H9 (cell line): ENCODE measurements around the gene DOCK2. TPM values are rescaled to one million over a fixed set of nuclear protein-coding genes. Genes with fewer than 3 reads are reported as not detected.

Source experiments
- DNase-seq: peaks from one replicate; pipeline ENCODE4 v3.0.0-alpha.2; 2017
- H2AFZ ChIP-seq: one replicate; pipeline ENCODE4 v1.6.1; 2013; ENCODE audit warnings: mild to moderate bottlenecking, low read length, control low read depth, moderate library complexity
- H2AK5ac ChIP-seq: 2 replicates; pipeline ENCODE4 v1.6.1; 2013; ENCODE audit warnings: low read length, control low read depth, mixed read lengths; ENCODE audit not compliant: insufficient read length
- H2BK120ac ChIP-seq: one replicate; pipeline ENCODE4 v1.6.1; 2013; ENCODE audit warnings: low read depth, mild to moderate bottlenecking, low read length, control low read depth, inconsistent platforms; ENCODE audit not compliant: poor library complexity, severe bottlenecking
- H2BK12ac ChIP-seq: 2 replicates; pipeline ENCODE4 v1.6.1; 2013; ENCODE audit warnings: low read length, control low read depth, mixed read lengths, low read depth; ENCODE audit not compliant: insufficient read length
- H2BK15ac ChIP-seq: 2 replicates; pipeline ENCODE4 v1.6.1; 2013; ENCODE audit warnings: low read depth, low read length, control low read depth
- H2BK20ac ChIP-seq: one replicate; pipeline ENCODE4 v1.6.1; 2013; ENCODE audit warnings: low read depth, mild to moderate bottlenecking, low read length, control low read depth, inconsistent platforms; ENCODE audit not compliant: poor library complexity, severe bottlenecking
- H2BK5ac ChIP-seq: 2 replicates; pipeline ENCODE4 v1.6.1; 2013; ENCODE audit warnings: low read length, control low read depth, mixed read lengths; ENCODE audit not compliant: insufficient read length
- H3K14ac ChIP-seq: 2 replicates; pipeline ENCODE4 v1.6.1; 2013; ENCODE audit warnings: low read length, control low read depth; ENCODE audit not compliant: insufficient read depth
- H3K18ac ChIP-seq: 2 replicates; pipeline ENCODE4 v1.6.1; 2013; ENCODE audit warnings: low read depth, mild to moderate bottlenecking, mixed read lengths, low read length, control low read depth; ENCODE audit not compliant: insufficient read length
- H3K23ac ChIP-seq: 2 replicates; pipeline ENCODE4 v1.6.1; 2013; ENCODE audit warnings: low read length, control low read depth, mixed read lengths, low read depth; ENCODE audit not compliant: insufficient read length
- H3K23me2 ChIP-seq: 2 replicates; pipeline ENCODE4 v1.6.1; 2013; ENCODE audit warnings: low read depth, mild to moderate bottlenecking, mixed read lengths, low read length, control low read depth; ENCODE audit not compliant: insufficient read length, poor library complexity, severe bottlenecking
- H3K27ac ChIP-seq: 2 replicates; pipeline ENCODE4 v1.5.1; 2013; ENCODE audit warnings: low read length, control low read depth, mixed read lengths, low read depth; ENCODE audit not compliant: insufficient read length
- H3K27me3 ChIP-seq: 2 replicates; pipeline ENCODE4 v1.6.1; 2013; ENCODE audit warnings: low read length, control low read depth, inconsistent platforms; ENCODE audit not compliant: insufficient read depth
- H3K4ac ChIP-seq: 2 replicates; pipeline ENCODE4 v1.6.1; 2013; ENCODE audit warnings: low read depth, mild to moderate bottlenecking, control low read depth, inconsistent platforms, low read length, moderate library complexity
- H3K4me1 ChIP-seq: 2 replicates; pipeline ENCODE4 v1.6.1; 2013; ENCODE audit warnings: low read length, control low read depth, inconsistent platforms; ENCODE audit not compliant: insufficient read depth
- H3K4me2 ChIP-seq: 2 replicates; pipeline ENCODE4 v1.6.1; 2013; ENCODE audit warnings: low read length, control low read depth, mixed read lengths; ENCODE audit not compliant: insufficient read length, insufficient read depth
- H3K56ac ChIP-seq: 2 replicates; pipeline ENCODE4 v1.6.1; 2013; ENCODE audit warnings: low read depth, mild to moderate bottlenecking, mixed read lengths, low read length, control low read depth; ENCODE audit not compliant: insufficient read length
- H3K79me1 ChIP-seq: 2 replicates; pipeline ENCODE4 v1.6.1; 2013; ENCODE audit warnings: low read depth, mild to moderate bottlenecking, moderate library complexity, low read length, control low read depth, inconsistent platforms; ENCODE audit not compliant: insufficient read depth, poor library complexity, severe bottlenecking
- H3K79me2 ChIP-seq: 2 replicates; pipeline ENCODE4 v1.6.1; 2013; ENCODE audit warnings: low read length, control low read depth, inconsistent platforms; ENCODE audit not compliant: insufficient read depth
- H3K9ac ChIP-seq: 2 replicates; pipeline ENCODE4 v1.6.1; 2013; ENCODE audit warnings: low read length, control low read depth, mixed read lengths; ENCODE audit not compliant: insufficient read length; ENCODE audit errors: extremely low read depth
- H3K9me3 ChIP-seq: one replicate; pipeline ENCODE4 v1.6.1; 2013; ENCODE audit warnings: low read depth, low read length, inconsistent platforms; ENCODE audit not compliant: control insufficient read depth
- H3T11ph ChIP-seq: one replicate; pipeline ENCODE4 v1.6.1; 2013; ENCODE audit warnings: mild to moderate bottlenecking, low read length, control low read depth, inconsistent platforms
- H4K20me1 ChIP-seq: one replicate; pipeline ENCODE4 v1.6.1; 2013; ENCODE audit not compliant: control insufficient read depth, insufficient read length, insufficient read depth
- H4K5ac ChIP-seq: 2 replicates; pipeline ENCODE4 v1.6.1; 2013; ENCODE audit warnings: low read depth, mild to moderate bottlenecking, mixed read lengths, low read length, control low read depth; ENCODE audit not compliant: insufficient read length
- H4K8ac ChIP-seq: replicated peaks from 2 replicates; pipeline ENCODE4 v1.6.1; 2013; ENCODE audit warnings: low read length, control low read depth, mixed read lengths, low read depth; ENCODE audit not compliant: insufficient read length
- H4K91ac ChIP-seq: 2 replicates; pipeline ENCODE4 v1.6.1; 2013; ENCODE audit warnings: low read depth, mild to moderate bottlenecking, moderate library complexity, mixed read lengths, low read length, control low read depth; ENCODE audit not compliant: insufficient read length
- H3K27ac Mint-ChIP-seq, 3 experiments: 2 replicates in 2 of 3; 3 replicates in 1 of 3; pipeline ENCODE4 v1.8.0; 2020 to 2021; ENCODE audit warnings: mixed read lengths in 3 of 3, mild to moderate bottlenecking in 1 of 3, moderate library complexity in 1 of 3
- H3K27me3 Mint-ChIP-seq: 2 replicates; pipeline ENCODE4 v1.8.0; 2021; ENCODE audit warnings: low read depth, mild to moderate bottlenecking, moderate library complexity, mixed read lengths
- H3K36me3 Mint-ChIP-seq, 3 experiments: 2 replicates in 2 of 3; 3 replicates in 1 of 3; pipeline ENCODE4 v1.8.0; 2020 to 2021; ENCODE audit warnings: low read depth in 3 of 3, mixed read lengths in 3 of 3; ENCODE audit not compliant: insufficient read depth in 1 of 3
- H3K4me1 Mint-ChIP-seq, 2 experiments: 2 replicates each; pipeline ENCODE4 v1.8.0; 2020; ENCODE audit warnings: mixed read lengths in 2 of 2
- H3K4me3 Mint-ChIP-seq, 2 experiments: 2 replicates in 1 of 2; 3 replicates in 1 of 2; pipeline ENCODE4 v1.8.0; 2020 to 2021; ENCODE audit warnings: mild to moderate bottlenecking in 2 of 2, mixed read lengths in 2 of 2, moderate library complexity in 1 of 2
- H3K9me3 Mint-ChIP-seq, 2 experiments: 2 replicates in 1 of 2; 3 replicates in 1 of 2; pipeline ENCODE4 v1.8.0; 2020; ENCODE audit warnings: mild to moderate bottlenecking in 2 of 2, mixed read lengths in 2 of 2, moderate library complexity in 1 of 2
- WGBS: extraction: QIAGEN DNeasy Blood & Tissue Kit; methylation state at CpG from one replicate; pipeline ENCODE4 v1.1.7; 2013; ENCODE audit warnings: missing lambda C conversion rate, low lambda C conversion rate, mixed read lengths; ENCODE audit not compliant: insufficient read length; ENCODE audit errors: extremely low coverage; 5-methylcytosine and 5-hydroxymethylcytosine counted together
- total RNA-seq: library from RNA; stranded (reverse); gene quantifications from 2 replicates; pipeline ENCODE4 v1.2.1, GENCODE V29; 2021
- TF ChIP-seq, protein P1 (sequence below): fragments of 200-600 bp; sonication (generic); conservative IDR thresholded peaks from 3 replicates; pipeline ENCODE4 v1.8.0; 2021; ENCODE audit warnings: antibody characterized with exemption, mild to moderate bottlenecking

Gene DOCK2
- total RNA-seq, 1 experiment from 2014 or later, result 7.8 TPM

- no peak overlapping the region for H3K14ac ChIP-seq
- TF ChIP-seq, protein P1, sequence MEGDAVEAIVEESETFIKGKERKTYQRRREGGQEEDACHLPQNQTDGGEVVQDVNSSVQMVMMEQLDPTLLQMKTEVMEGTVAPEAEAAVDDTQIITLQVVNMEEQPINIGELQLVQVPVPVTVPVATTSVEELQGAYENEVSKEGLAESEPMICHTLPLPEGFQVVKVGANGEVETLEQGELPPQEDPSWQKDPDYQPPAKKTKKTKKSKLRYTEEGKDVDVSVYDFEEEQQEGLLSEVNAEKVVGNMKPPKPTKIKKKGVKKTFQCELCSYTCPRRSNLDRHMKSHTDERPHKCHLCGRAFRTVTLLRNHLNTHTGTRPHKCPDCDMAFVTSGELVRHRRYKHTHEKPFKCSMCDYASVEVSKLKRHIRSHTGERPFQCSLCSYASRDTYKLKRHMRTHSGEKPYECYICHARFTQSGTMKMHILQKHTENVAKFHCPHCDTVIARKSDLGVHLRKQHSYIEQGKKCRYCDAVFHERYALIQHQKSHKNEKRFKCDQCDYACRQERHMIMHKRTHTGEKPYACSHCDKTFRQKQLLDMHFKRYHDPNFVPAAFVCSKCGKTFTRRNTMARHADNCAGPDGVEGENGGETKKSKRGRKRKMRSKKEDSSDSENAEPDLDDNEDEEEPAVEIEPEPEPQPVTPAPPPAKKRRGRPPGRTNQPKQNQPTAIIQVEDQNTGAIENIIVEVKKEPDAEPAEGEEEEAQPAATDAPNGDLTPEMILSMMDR, result no peak
- Mint-ChIP-seq H3K9me3 (no peaks in the 10 kb centered on the region), H3K36me3 (no peaks in the 10 kb centered on the region), H3K4me3 (no peak overlapping the region), H3K27me3 (no peaks in the 10 kb centered on the region), H3K27ac (no peak overlapping the region), H3K4me1 (peaks cover 6 to 17% of the 10 kb centered on the region in 2 experiments; a peak in 2 of 4 replicates)
- H3K56ac ChIP-seq, result no peak overlapping the region
- H3K9ac ChIP-seq, result no peak overlapping the region
- no peak overlapping the region for H3K4me2 ChIP-seq
- H2BK20ac ChIP-seq, result no peak overlapping the region
- no peak overlapping the region for H3K18ac ChIP-seq
- no peak overlapping the region for H2BK120ac ChIP-seq
- WGBS, result no CpG with 5 or more reads among the region's 2 CpGs
- no peak overlapping the region for H2BK12ac ChIP-seq
- H3T11ph ChIP-seq, result no peak overlapping the region
- no peaks in the 10 kb centered on the region for H4K20me1 ChIP-seq
- H3K23ac ChIP-seq, result no peak overlapping the region
- H4K8ac ChIP-seq, result no peak overlapping the region
- no peak overlapping the region for H2BK15ac ChIP-seq
- no peak overlapping the region for H2BK5ac ChIP-seq
- H3K27me3 ChIP-seq, result no peaks in the 10 kb centered on the region
- H3K4me1 ChIP-seq, result peaks cover 5% of the 10 kb centered on the region; the same call in 1 of the 2 replicates
- no peak overlapping the region for H4K5ac ChIP-seq
- no peaks in the 10 kb centered on the region for H3K79me2 ChIP-seq
- H4K91ac ChIP-seq, result no peak overlapping the region
- DNase-seq, result no peak
- no peak overlapping the region for H3K27ac ChIP-seq
- no peaks in the 10 kb centered on the region for H3K9me3 ChIP-seq
- H3K79me1 ChIP-seq, result no peaks in the 10 kb centered on the region
- no peak overlapping the region for H2AK5ac ChIP-seq
- H3K23me2 ChIP-seq, result no peaks in the 10 kb centered on the region
- no peak overlapping the region for H3K4ac ChIP-seq
- no peak overlapping the region for H2AFZ ChIP-seq
Observed at GRCh38 chr5:169762338-169763095, 125.4 kb downstream of the DOCK2 start.
